Progenitor cell of endocrine pancreas (in vitro differentiated cells): ENCODE results near the gene NUDCD3. TPM values are rescaled to one million over a fixed set of nuclear protein-coding genes. Genes with fewer than 3 reads are reported as not detected.

ENCODE experiments used
- DNase-seq: peaks from one replicate; pipeline ENCODE4 v3.0.0; 2021; ENCODE audit warnings: low spot score; ENCODE audit not compliant: unreplicated experiment
- H3K27ac Mint-ChIP-seq: 2 replicates; pipeline ENCODE4 v1.8.0; 2021; ENCODE audit warnings: mild to moderate bottlenecking, moderate library complexity, mixed read lengths
- H3K27me3 Mint-ChIP-seq: 2 replicates; pipeline ENCODE4 v1.8.0; 2021; ENCODE audit warnings: mixed read lengths
- H3K36me3 Mint-ChIP-seq: 2 replicates; pipeline ENCODE4 v1.8.0; 2022; ENCODE audit warnings: mixed read lengths; ENCODE audit not compliant: insufficient read depth
- H3K4me1 Mint-ChIP-seq: 2 replicates; pipeline ENCODE4 v1.8.0; 2021; ENCODE audit warnings: low read depth, mixed read lengths
- H3K4me3 Mint-ChIP-seq: 2 replicates; pipeline ENCODE4 v1.8.0; 2021; ENCODE audit warnings: low read depth, mild to moderate bottlenecking, moderate library complexity, mixed read lengths
- H3K9me3 Mint-ChIP-seq: 2 replicates; pipeline ENCODE4 v1.8.0; 2021; ENCODE audit warnings: low read depth, mixed read lengths
- total RNA-seq: library from RNA; stranded (reverse); gene quantifications from 2 replicates; pipeline ENCODE4 v1.2.1, GENCODE V29; 2021
- TF ChIP-seq, protein P1 (sequence below): fragments of 200-600 bp; sonication (generic); IDR thresholded peaks from one replicate; pipeline ENCODE4 v1.5.0; 2021; ENCODE audit warnings: antibody characterized with exemption, mild to moderate bottlenecking; ENCODE audit not compliant: unreplicated experiment

Gene NUDCD3
- total RNA-seq, 1 donor from 2014 or later: 89.0 TPM

DNA sequence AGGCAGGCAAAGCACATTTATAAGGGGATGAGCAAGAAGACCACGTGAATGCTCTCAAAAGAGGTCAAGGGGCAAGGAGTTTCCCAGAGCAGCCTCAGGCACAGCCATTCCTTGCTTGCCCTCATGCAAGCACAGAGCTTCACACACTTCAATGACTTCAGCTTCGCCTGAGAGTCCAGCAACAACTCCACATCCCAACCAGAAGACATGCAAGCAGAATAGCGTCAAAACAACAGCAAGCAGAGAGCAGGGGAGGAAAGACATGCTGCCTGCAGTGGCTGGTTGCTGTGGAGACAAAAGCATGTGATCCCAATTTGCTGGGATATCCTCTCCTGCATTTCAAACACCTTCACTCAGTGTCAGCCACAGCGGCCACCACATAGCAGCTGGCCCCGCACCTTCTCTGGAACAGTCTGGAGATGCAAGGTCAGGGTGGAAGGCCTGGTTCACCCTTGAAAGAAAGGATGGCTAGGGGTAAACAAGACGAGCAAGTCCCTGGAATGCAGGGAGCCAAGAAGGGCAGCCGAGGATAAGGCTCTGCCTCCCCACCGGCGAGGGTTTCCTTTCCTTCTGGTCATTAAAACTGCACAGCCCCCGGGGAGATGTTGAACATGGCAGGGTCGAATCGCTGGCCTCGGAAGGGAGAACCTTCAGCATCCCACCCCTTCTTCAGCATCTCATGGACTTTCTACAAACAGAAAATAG, 104.9 kb downstream of the NUDCD3 start:
- H3K4me3 Mint-ChIP-seq: no peak overlapping the region
- DNase-seq: no peak
- H3K27ac Mint-ChIP-seq: no peak overlapping the region
- no peaks in the 10 kb centered on the region for H3K27me3 Mint-ChIP-seq
- H3K36me3 Mint-ChIP-seq: peaks cover 8% of the 10 kb centered on the region
- no peaks in the 10 kb centered on the region for H3K9me3 Mint-ChIP-seq
- TF ChIP-seq, protein P1, sequence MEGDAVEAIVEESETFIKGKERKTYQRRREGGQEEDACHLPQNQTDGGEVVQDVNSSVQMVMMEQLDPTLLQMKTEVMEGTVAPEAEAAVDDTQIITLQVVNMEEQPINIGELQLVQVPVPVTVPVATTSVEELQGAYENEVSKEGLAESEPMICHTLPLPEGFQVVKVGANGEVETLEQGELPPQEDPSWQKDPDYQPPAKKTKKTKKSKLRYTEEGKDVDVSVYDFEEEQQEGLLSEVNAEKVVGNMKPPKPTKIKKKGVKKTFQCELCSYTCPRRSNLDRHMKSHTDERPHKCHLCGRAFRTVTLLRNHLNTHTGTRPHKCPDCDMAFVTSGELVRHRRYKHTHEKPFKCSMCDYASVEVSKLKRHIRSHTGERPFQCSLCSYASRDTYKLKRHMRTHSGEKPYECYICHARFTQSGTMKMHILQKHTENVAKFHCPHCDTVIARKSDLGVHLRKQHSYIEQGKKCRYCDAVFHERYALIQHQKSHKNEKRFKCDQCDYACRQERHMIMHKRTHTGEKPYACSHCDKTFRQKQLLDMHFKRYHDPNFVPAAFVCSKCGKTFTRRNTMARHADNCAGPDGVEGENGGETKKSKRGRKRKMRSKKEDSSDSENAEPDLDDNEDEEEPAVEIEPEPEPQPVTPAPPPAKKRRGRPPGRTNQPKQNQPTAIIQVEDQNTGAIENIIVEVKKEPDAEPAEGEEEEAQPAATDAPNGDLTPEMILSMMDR: no peak
- H3K4me1 Mint-ChIP-seq: no peaks in the 10 kb centered on the region

DNA sequence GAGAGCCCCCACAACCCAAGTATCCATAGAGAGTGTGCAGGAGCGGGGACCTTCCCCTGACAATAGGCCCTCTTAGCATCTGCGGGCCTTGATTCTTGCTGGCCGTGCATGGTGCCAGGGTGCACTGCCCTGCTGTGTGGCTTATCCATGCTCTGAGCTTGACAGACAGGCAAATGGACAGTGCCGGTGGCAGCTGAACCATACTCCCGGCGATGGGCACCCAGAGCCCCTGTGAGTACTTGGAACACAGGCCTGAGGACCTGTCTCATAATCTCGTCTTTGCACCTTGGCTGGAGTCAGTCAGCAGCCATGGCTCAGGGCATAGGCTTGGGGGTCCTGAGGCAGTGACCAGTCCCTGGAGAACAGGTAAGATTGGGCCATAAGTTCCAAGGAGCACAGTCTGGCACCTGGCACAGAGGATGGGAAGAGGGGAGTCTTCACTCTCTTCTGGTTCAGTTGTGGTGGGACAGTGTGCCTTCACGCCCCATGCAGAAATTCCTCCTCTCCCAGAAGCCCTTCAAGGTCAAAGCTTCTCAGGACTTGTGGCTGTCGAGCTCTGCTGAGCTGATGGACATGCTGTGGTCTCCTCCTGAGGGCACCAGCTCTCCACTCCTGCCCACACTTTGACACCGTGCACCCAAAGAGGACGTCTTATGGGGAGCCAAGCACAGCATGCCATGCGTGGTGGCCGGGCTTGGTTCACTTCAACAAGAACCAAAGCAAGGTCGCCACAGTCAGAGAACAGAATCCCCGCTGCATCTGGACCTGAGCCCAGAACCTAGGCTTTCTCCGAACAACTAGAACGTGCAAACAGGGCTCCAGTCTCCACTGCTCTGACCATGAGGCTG, 105.6 kb downstream of the NUDCD3 start:
- no peak overlapping the region for H3K4me3 Mint-ChIP-seq
- H3K27me3 Mint-ChIP-seq: no peaks in the 10 kb centered on the region
- H3K4me1 Mint-ChIP-seq: no peaks in the 10 kb centered on the region
- peaks cover 8% of the 10 kb centered on the region for H3K36me3 Mint-ChIP-seq
- no peak overlapping the region for H3K27ac Mint-ChIP-seq
- TF ChIP-seq, protein P1: no peak
- H3K9me3 Mint-ChIP-seq: no peaks in the 10 kb centered on the region
- no peak for DNase-seq

DNA sequence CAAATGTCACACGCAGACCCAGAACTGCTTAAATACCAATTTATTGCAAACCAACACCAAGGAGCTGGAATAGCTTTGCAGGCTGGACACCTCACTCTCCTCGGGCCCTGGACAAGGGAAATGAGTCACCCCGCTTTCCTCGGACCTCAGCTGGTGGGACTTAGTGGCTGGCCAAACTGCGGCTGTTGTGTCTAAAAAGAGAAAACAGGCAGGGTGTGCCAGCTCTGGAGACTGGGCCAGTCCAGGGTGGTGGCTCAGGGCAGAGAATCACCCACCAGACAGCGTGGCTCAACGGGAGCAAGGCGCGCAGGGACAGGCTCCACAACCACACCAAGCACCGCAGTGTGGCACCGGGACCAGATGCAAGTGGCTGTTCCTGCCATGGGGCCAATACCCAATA, 106.9 kb downstream of the NUDCD3 start:
- no peaks in the 10 kb centered on the region for H3K9me3 Mint-ChIP-seq
- H3K4me3 Mint-ChIP-seq: no peak overlapping the region
- TF ChIP-seq, protein P1: no peak
- no peaks in the 10 kb centered on the region for H3K27me3 Mint-ChIP-seq
- DNase-seq: no peak
- H3K27ac Mint-ChIP-seq: no peak overlapping the region
- no peaks in the 10 kb centered on the region for H3K4me1 Mint-ChIP-seq
- peaks cover 8% of the 10 kb centered on the region for H3K36me3 Mint-ChIP-seq

DNA sequence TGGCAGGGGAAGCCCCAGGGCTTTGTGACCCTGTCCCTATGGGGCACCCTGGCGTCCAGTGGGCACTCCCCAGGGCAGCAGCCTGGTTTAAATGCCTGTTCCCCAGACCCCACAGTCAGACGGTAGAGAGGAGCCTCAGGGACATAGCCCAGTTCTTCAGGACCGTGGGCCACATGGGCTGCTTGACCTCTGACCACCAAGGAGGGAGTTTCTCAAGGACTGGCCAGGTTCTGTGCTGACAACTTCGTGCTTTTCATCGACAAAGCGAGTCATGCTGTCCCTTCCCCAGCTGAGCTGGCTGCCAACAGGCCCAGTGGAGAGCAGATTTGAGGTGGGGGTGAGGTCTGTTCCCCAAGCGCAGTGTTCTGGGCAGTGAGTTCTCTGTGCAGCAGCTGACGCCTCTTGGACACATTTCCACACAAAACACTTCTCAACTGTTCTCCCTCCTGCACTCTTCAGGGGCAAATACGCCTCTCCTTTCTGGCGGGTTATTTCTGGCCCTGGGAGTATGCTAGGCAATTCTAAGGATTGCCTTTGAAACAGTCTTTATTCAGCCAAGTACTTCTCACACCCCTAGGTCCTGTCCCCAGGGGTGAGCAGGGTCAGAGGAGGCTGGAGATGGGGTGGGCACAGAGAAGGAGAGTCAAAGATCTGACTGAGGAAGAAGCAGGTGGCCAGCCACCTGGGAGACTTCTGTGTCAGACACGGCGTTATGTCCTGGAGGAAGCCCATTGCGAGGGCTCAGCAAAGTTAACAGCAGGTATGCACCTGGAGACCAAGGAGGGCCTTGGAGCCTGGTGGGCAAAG, 107.8 kb downstream of the NUDCD3 start:
- no peak overlapping the region for H3K27ac Mint-ChIP-seq
- H3K36me3 Mint-ChIP-seq: peaks cover 6% of the 10 kb centered on the region

More for the DNA sequence above, 107.8 kb downstream of the NUDCD3 start:
- Mint-ChIP-seq H3K27me3 (no peaks in the 10 kb centered on the region), H3K9me3 (no peaks in the 10 kb centered on the region), H3K4me1 (no peaks in the 10 kb centered on the region), H3K4me3 (no peak overlapping the region)
- TF ChIP-seq, protein P1: no peak
- DNase-seq: no peak
